HS-5 (cell line): ENCODE measurements around the gene SLC17A4.
"Not testable (repeated sequence)": the region's sequence is repeated elsewhere in the genome, so short reads cannot be mapped to it uniquely, and the experiment has no call there.

ENCODE experiments used
- DNase-seq: peaks from one replicate; pipeline ENCODE4 v3.0.0-alpha.2; 2012; ENCODE audit warnings: low read depth

The SLC17A4 gene

GRCh38 chr6:25754535-25754934 is at the start of gene SLC17A4:
Gene SLC17A4, plus strand, starts transcription at chr6:25754742. Its CDS starts 7,221 bp downstream, at chr6:25761963.
- DNase-seq, result no peak

- DNase-seq, result no peak
Measured at GRCh38 chr6:25706314-25707014, 48.1 kb upstream of the SLC17A4 start.

GRCh38 chr6:25709761-25710160 is 44.8 kb upstream of the SLC17A4 start:
- DNase-seq, result no peak

GRCh38 chr6:25710287-25710686 is 44.3 kb upstream of the SLC17A4 start:
- DNase-seq, result no peak

GRCh38 chr6:25713824-25714223 is 40.7 kb upstream of the SLC17A4 start:
- DNase-seq, result no peak

GRCh38 chr6:25714765-25715164 is 39.8 kb upstream of the SLC17A4 start:
- no peak for DNase-seq

- DNase-seq, result no peak
Measured at GRCh38 chr6:25715794-25716193, 38.7 kb upstream of the SLC17A4 start.

- no peak for DNase-seq
Measured at GRCh38 chr6:25717866-25718740, 36.4 kb upstream of the SLC17A4 start.

- no peak for DNase-seq
Measured at GRCh38 chr6:25726122-25726911, 28.2 kb upstream of the SLC17A4 start.

- DNase-seq, result no peak
Measured at GRCh38 chr6:25727028-25727427, 27.5 kb upstream of the SLC17A4 start.

GRCh38 chr6:25730907-25731306 is 23.6 kb upstream of the SLC17A4 start:
- no peak for DNase-seq

GRCh38 chr6:25731721-25732120 is 22.8 kb upstream of the SLC17A4 start:
- DNase-seq, result no peak

GRCh38 chr6:25732468-25733198 is 21.9 kb upstream of the SLC17A4 start:
- no peak for DNase-seq

- no peak for DNase-seq
Measured at GRCh38 chr6:25735261-25735660, 19.3 kb upstream of the SLC17A4 start.

- DNase-seq, result no peak
Measured at GRCh38 chr6:25743868-25744267, 10.7 kb upstream of the SLC17A4 start.

GRCh38 chr6:25745836-25746235 is 8.7 kb upstream of the SLC17A4 start:
- DNase-seq, result no peak

GRCh38 chr6:25746968-25747367 is 7.6 kb upstream of the SLC17A4 start:
- no peak for DNase-seq

GRCh38 chr6:25747477-25747876 is 7.1 kb upstream of the SLC17A4 start:
- DNase-seq, result no peak

GRCh38 chr6:25748049-25748448 is 6.5 kb upstream of the SLC17A4 start:
- DNase-seq, result no peak

- not testable (repeated sequence) for DNase-seq
Measured at GRCh38 chr6:25748601-25749517, 5.7 kb upstream of the SLC17A4 start.

- DNase-seq, result no peak
Measured at GRCh38 chr6:25749837-25750236, 4.7 kb upstream of the SLC17A4 start.
